ENCODE data around the gene ATXN1.

The ATXN1 gene

GRCh38 chr6:16326971-16327776 is 434.1 kb downstream of the ATXN1 start:
- TF ChIP-seq GATA2 (IDR thresholded peaks at IDR 0.05; ENCODE audit: low read depth, low read length) (no peak), GATA3 (IDR thresholded peaks at IDR 0.05; ENCODE audit: low read depth, low read length) (no peak)

DNA sequence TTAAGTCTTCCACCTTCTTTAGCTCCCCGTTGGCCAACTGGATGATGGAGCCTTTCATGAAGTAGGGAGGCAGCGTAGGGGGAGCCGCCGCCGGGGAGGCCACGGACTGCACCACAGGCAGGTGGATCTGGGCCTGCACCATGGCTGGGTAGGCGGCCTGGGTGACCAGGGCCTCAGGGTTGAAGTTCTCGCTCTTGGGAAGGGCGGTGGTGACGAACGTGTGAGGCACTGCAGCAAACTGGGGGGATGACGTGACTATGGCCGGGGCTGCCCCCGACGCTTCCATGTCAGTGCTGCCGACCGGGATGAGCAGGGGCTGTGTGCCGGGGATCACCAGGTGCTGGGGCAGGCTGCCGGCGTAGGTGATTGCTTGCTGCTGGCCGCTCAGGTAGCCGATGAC is 434.7 kb downstream of the ATXN1 start:
- TF ChIP-seq GATA2 (IDR thresholded peaks at IDR 0.05; ENCODE audit: low read depth, low read length) (no peak), GATA3 (IDR thresholded peaks at IDR 0.05; ENCODE audit: low read depth, low read length) (no peak)

DNA sequence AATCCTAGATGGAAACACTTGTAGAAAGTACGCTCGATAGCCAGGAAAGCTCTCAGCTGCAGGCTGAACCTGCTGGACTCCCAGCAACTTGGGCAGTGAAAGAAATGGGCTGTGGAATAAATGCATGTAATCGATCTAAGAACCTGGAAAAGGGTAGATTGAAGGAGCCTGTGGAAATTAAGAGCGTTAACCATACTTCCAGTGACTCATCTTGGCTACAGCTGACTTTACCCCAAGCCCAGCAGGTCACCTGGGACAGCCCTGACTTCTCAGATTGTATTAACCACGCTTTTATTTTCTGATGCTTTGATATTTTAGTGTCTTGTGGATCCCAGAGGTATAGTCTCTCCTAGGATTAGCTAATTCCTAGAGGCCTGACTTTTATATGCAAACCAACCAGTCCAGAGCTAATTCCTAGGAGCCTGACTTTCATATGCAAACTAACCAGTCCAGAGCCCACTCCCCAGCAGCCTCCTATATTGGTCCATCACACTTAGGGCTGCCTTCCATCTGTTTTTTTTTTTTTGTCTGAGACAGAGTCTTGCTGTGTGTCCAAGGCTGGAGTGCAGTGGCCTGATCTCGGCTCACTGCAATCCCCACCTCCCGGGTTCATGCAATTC is 436.5 kb downstream of the ATXN1 start:
- TF ChIP-seq GATA3 (IDR thresholded peaks at IDR 0.05; ENCODE audit: low read depth, low read length) (no peak), GATA2 (IDR thresholded peaks at IDR 0.05; ENCODE audit: low read depth, low read length) (no peak)

DNA sequence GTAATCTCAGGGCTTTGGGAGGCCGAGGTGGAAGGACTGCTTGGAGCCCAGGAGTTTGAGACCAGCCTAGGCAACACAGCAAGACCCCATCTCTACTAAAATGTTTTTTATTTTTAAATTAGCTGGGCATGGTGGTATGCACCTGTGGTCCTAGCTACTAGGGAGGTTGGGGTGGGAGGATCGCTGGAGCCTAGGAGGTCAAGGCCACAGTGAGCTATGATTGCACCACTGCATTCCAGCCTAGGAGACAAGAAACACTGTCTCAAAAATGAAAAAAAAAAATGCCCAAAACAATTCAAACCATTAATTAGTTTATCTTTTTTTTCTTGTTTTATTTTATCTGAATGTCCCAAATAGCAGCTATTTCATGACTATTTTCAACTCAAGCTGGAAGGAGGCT is 437.1 kb downstream of the ATXN1 start:
- TF ChIP-seq GATA3 (IDR thresholded peaks at IDR 0.05; ENCODE audit: low read depth, low read length) (no peak), GATA2 (IDR thresholded peaks at IDR 0.05; ENCODE audit: low read depth, low read length) (no peak)

DNA sequence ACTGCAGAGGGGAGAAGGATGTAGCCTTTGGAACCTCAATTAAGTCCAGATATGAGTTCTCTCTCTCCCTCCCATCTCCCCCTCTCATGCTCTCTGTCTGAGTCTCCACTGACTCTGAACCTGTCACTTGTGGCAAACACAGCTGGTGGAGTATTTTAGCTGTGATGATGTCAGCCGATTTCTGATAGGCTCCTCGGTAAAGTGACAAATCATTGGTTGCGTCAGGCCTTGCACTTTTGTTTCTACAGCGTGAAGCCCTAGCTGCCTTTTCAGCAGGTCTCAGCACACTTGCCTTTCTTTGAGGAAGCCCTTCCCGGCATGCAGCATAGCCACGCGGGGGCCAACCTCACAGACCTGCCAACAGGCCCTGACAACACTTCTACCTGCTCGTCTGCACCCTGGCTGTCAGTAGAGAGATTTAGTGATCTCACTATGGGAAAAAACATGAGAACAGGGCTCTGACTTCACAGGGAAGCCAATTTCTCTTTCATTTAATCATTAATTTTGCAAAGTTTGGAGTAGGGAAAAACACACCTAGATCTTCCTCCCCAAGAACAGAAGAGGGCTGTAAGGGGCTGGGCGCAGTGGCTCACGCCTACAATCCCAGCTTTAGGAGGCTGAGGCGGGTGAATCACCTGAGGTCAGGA is 438.5 kb downstream of the ATXN1 start:
- no peak for TF ChIP-seq GATA3 (IDR thresholded peaks at IDR 0.05; ENCODE audit: low read depth, low read length)
- no peak for TF ChIP-seq GATA2 (IDR thresholded peaks at IDR 0.05; ENCODE audit: low read depth, low read length)

DNA sequence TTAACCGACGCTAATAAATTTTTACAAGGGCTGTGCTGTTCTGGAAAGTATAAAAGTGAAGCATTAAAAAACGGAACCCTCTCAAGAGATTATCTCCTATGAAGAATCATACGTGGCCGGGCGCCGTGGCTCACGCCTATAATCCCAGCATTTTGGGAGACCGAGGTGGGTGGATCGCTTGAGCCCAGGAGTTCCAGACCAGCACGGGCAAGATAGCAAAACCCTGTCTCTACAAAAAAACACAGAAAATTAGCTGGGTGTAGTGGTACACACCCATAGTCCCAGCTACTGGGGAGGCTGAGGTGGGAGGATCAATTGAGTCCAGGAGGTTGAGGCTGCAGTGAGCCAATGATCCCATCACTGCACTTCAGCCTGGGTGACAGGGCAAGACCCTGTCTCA is 439.4 kb downstream of the ATXN1 start:
- TF ChIP-seq GATA2 (IDR thresholded peaks at IDR 0.05; ENCODE audit: low read depth, low read length) (no peak), GATA3 (IDR thresholded peaks at IDR 0.05; ENCODE audit: low read depth, low read length) (no peak)

- TF ChIP-seq GATA3 (IDR thresholded peaks at IDR 0.05; ENCODE audit: low read depth, low read length): no peak
- no peak for TF ChIP-seq GATA2 (IDR thresholded peaks at IDR 0.05; ENCODE audit: low read depth, low read length)
Observed at GRCh38 chr6:16321341-16321710, 439.9 kb downstream of the ATXN1 start.

DNA sequence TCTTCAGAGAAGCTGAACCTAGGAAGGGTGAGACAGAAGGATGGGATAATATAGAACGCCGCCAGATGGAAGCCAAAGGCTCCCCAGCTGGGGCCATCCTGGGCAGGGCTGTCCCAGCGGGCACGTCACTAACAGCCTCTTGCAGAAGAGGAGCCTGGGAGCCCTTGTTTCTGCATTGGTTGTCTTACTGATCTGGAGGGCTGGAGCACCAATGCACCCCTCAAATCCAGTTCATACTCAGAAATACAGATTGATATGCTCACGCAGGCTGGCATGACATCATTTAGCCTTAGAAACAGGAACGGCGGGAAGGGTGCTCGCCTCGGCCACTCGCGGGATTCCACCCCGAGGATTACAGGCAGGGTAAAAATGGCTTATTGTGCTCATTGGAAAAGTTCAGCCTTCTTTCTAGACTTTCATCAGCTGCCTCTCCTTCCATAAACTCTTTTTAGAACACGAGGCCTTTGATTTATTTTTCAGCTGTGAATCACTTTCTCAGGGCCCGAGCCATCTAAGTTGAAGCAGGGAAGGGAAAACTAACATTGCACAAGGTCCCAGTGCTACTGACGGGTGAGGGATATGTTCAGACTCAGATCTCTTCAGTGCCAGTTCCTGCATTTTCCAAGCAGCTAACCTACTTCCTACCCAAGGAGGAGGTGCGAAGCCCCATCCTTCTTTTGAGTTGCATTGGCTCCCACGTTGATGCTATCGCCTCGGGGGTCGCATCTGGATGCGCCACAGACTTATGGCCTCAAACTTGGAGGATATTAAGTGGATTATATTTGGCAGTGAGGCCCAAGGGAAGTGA is 440.5 kb downstream of the ATXN1 start:
- TF ChIP-seq GATA3 (IDR thresholded peaks at IDR 0.05; ENCODE audit: low read depth, low read length) (no peak), GATA2 (IDR thresholded peaks at IDR 0.05; ENCODE audit: low read depth, low read length) (no peak)

GRCh38 chr6:16319813-16320532 is 441.3 kb downstream of the ATXN1 start:
- no peak for TF ChIP-seq GATA3 (IDR thresholded peaks at IDR 0.05; ENCODE audit: low read depth, low read length)
- no peak for TF ChIP-seq GATA2 (IDR thresholded peaks at IDR 0.05; ENCODE audit: low read depth, low read length)

- TF ChIP-seq GATA3 (IDR thresholded peaks at IDR 0.05; ENCODE audit: low read depth, low read length) (no peak), GATA2 (IDR thresholded peaks at IDR 0.05; ENCODE audit: low read depth, low read length) (no peak)
Observed at GRCh38 chr6:16318953-16319720, 442.1 kb downstream of the ATXN1 start.

- TF ChIP-seq GATA2 (IDR thresholded peaks at IDR 0.05; ENCODE audit: low read depth, low read length) (no peak), GATA3 (IDR thresholded peaks at IDR 0.05; ENCODE audit: low read depth, low read length) (no peak)
Observed at GRCh38 chr6:16318538-16318937, 442.7 kb downstream of the ATXN1 start.

DNA sequence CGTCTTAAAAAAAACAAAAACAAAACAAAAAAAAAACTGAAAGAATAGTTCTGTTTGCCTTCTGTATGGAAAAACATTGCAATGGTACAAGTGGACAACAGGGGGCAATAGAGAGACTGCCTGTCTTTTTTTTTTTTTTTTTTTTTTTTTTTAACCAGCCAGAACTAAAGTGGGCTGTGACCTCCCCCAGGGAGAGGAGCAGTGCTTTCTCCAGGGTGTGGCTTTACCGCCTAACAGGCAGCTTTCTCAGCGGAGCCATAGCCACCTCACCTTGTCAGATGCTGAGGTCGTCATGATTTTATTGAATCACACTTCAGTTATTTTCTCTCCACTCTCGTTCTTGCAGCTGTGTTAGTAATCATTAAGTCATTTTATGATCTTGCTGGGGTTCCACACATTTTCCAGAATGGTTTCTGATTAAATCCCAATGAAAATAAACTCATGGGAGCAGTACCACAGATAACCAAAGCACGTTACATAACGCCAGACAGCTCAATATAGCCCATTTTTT is 444.5 kb downstream of the ATXN1 start:
- no peak for TF ChIP-seq GATA3 (IDR thresholded peaks at IDR 0.05; ENCODE audit: low read depth, low read length)
- no peak for TF ChIP-seq GATA2 (IDR thresholded peaks at IDR 0.05; ENCODE audit: low read depth, low read length)

DNA sequence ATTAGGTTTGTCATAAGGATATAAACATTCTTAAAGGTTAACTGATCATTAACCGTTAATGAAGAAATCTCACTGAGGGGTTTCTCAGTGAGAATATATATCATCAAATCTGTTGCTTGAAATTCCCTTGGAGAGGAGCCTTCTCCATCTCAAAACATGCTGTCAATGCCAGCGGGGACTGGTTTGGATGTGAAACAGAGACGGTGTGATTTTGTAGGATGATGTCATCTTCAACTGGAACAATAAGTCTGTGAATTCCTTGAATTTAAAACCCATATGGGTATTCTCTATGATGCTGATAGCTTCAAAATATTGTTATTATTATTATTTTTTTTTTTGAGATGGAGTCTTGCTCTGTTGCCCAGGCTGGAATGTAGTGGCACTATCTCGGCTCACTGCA is 447.0 kb downstream of the ATXN1 start:
- no peak for TF ChIP-seq GATA2 (IDR thresholded peaks at IDR 0.05; ENCODE audit: low read depth, low read length)
